GM21390 (cell line): Measurements from ENCODE around the gene ETV2.
"Not testable (repeated sequence)": the region's sequence is repeated elsewhere in the genome, so short reads cannot be mapped to it uniquely, and the experiment has no call there.

Source experiments
- ATAC-seq: cut with Tn5 transposase; IDR thresholded peaks from one replicate; pipeline ENCODE4 v1.9.1; 2021; ENCODE audit not compliant: unreplicated experiment

Gene ETV2

GRCh38 chr19:35655600-35655999 lies 14.1 kb downstream of the ETV2 start:
- no peak for ATAC-seq

- ATAC-seq = no peak
These were observed 15.2 kb downstream of the ETV2 start for GRCh38 chr19:35656700-35657099.

DNA sequence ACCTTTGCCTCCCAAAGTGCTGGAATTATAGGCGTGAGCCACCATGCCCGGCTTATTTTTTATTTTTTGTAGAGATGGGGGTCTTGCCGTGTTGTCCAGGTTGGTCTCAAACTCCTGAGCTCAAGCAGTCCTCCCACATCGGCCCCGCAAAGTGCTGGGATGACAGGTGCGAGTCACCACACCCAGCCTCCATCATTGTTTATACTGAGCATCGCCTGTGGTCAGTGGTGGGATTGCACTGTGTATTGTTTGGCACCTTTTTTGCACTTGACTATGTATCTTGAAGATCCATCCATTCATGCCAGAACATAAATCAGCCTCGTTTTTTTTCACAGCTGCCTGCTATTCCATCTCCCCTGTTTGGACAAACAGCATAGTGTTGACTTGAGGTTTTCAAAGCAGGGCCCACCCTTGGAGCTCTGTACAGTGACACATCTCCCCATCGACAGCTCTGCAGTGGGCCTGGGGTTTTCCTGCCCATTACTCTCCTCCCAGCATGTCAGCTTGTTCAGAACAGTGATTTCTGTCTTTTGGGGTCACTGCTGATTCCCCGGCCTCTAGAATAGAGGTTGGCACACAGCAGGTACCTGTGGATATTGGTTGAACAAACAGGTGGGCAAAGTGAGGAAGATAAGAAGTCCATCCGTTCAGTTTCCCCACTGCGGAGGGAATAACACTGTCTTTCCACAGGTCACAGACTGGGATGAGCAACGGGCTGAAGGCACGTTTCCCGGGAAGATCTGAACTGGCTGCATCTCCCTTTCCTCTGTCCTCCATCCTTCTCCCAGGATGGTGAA lies 16.6 kb downstream of the ETV2 start:
- no peak for ATAC-seq

DNA sequence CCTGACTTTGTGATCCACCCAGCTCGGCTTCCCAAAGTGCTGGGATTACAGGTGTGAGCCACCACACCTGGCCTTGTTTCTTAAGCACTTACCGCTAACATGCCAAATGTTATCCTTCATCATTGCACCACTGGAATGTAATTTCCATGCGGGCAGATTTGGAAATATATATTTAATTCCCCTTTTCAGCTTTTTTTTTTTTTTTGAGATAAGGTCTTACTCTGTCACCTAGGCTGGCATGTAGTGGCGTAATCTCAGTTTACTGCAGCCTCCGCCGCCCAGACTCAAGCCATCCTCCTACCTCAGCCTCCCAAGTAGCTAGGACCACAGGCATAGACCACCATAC lies 20.4 kb downstream of the ETV2 start:
- no peak for ATAC-seq

- ATAC-seq = no peak
These were observed 22.4 kb downstream of the ETV2 start for GRCh38 chr19:35663981-35664380.

GRCh38 chr19:35665157-35665556 lies 23.6 kb downstream of the ETV2 start:
- no peak for ATAC-seq

GRCh38 chr19:35665604-35666003 lies 24.1 kb downstream of the ETV2 start:
- ATAC-seq = no peak

DNA sequence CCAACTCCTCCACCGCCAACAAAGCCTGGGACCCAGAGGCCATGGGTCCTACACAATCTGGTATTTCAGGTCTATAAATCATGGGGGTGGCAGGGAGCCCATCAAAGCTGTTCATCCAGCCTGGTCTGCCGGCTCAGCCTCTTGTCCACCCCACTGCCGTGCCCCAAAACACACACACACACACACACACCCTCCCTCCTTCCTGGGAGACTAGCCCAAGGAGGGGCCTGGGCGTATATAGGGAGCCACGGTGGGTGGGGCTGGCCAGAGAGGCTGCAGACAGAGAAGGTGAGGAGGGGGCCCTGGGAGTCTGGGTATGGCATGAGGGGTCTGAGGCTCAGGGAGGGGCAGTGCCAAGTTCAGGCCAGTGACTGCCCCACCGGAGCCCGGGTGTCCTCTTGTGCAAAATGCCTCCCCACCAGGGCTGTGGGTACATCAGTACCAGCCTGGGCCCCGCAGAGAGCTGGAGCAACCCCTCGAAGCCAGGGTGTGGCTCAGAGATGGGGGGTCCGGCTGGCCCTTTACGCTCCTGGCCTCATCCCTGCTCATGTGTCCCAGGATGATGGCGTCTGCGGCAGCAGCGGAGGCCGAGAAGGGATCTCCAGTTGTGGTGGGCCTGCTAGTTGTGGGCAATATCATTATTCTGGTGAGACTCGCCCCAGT lies 24.8 kb downstream of the ETV2 start, which contains the start of gene UPK1A:
TSS of gene UPK1A (plus strand) at position 267 of the 663 bp plus-strand sequence. CDS start at position 563, 296 bp downstream.
- ATAC-seq = no peak

DNA sequence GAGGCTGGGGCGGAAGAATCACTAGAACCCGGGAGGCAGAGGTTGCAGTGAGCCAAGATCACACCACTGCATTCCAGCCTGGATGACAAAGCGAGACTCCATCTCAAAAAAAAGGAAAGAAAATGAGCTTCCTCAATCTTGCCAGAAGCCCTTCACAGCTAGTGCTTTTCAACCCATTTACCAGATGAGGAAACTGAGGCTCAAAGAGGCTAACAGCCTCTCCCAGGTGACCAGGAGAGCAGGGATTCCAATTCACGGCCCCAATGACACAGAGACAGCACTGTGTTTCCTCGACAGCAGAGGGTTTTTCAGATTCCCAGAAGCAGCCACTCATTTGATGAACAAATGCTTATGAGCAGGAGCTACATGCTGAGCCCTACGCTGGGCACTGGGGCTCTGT lies 28.0 kb downstream of the ETV2 start:
- ATAC-seq = no peak

- ATAC-seq = no peak
These were observed 28.4 kb downstream of the ETV2 start for GRCh38 chr19:35669974-35670373.

DNA sequence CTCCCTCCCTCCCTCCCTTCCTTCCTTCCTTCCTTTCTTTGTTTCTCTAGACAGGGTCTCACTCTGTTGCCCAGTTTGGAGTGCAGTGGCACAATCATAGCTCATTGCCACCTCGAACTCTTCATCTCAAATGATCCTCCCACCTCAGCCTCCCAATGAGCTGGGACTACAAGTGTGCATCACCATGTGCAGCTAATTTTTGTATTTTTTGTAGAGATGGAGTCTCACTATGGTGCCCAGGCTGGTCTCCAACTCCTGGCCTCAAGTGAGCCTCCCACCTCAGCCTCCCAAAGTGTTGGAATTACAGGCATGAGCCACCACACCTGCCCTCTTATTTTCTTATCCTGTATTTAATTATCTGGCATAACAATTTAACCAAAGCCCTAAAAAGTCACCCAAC lies 29.1 kb downstream of the ETV2 start:
- no peak for ATAC-seq

DNA sequence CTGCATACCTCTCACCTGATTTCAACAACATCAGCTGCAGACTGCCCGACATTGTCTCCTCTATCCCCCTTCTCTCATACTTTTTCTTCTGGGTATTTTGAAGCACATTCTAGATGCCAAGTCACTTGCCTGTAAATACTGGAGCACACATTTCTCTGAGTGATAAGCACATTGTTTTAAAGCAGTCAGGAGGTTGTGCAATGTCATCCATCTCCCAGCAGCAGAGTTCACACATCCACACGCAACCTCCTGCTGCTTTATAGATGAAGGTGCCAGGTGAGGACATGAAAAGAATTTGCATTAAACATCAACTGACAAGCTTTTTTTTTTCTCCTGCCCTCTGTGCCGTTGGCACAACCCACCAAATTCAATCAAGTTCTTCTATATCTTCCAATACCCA lies 30.3 kb downstream of the ETV2 start:
- ATAC-seq = no peak

GRCh38 chr19:35673121-35673804 lies 31.7 kb downstream of the ETV2 start:
- no peak for ATAC-seq

GRCh38 chr19:35675589-35676140 lies 34.1 kb downstream of the ETV2 start:
- ATAC-seq = no peak

DNA sequence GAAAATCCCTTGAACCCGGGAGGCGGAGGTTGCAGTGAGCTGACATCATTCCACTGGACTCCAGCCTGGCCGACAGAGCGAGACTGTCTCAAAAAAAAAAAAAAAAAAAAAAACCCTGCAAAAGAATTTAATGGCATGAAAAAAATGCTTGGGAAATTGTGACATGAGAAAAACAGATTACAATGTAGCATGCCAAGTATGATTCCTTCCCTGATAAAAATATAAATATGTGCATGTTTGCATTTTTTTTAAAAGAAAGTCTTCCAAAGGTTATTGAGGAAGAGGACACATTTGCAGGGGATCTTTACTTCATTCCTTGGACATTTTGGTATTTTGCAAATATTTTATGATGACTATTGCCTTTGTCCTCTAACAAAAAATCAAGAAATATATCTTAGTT lies 48.3 kb downstream of the ETV2 start:
- no peak for ATAC-seq

DNA sequence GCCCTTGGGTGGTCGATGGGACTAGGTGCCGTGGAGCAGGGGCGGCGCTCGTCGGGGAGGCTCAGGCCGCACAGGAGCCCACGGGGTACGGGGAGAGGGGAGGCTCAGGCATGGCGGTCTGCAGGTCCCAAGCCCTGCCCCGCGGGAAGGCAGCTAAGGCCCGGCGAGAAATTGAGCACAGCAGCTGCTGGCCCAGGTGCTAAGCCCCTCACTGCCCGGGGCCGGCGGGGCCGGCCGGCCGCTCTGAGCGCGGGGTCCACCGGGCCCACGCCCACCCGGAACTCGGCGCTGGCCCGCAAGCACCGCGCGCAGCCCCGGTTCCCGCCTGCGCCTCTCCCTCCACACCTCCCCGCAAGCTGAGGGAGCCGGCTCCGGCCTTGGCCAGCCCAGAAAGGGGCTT lies 49.6 kb downstream of the ETV2 start:
- not testable (repeated sequence) for ATAC-seq

- ATAC-seq = no peak
These were observed 50.5 kb downstream of the ETV2 start for GRCh38 chr19:35692010-35692409.

DNA sequence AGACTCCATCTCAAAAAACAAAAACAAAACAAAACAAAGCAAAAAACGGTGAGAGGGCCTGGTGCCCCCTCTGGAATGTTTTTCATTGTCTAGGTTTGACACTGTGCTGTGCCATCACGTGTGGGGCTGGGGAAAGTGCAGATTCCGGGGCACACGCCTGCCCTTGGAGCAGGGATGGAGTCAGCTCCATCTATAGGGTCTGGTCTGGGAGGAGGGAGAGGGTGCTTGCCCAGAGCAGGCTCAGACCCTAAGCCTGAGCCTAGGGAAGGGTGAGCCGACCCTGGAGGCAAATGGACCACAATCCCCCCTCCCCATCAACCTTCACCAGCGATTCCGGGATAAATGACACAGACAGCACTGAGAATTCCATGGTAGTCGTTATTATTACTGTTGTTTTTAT lies 51.9 kb downstream of the ETV2 start:
- ATAC-seq = no peak

DNA sequence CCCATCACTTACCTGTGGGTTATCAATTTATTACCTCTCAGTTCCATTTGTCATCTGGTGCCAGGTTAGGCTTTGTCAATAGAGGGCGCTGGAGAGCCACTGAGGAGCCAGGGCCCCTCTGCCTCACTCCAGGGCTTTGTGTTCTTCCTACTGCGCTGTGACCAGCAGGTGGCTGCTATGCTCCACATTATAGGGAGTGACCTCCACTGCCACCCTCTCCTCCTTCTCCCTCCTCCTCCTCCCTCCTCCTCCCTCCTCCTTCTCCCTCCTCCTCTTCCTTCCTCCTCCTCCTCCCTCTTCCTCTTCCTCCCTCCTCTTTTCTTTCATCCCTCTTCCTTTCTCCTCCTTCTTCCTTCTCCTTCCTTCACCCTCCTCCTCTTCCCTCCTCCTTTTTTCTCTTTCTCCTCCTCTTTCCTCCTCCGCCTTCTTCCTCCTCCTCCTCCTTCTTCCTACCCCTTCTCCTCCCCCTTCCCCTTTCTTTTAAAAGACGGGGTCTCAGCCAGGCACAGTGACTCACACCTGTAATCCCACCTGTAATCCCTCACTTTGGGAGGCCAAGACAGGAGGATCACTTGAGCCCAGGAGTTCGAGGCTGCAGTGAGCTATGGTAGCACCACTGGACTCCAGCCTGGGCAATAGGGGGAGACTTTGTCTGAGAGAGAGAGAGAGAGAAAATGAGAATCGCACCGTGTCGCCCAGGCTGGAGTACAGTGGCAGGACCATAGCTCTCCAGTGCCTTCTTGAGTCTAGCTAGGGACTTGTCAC lies 52.5 kb downstream of the ETV2 start:
- no peak for ATAC-seq
